Thyroid gland (tissue), 4 donors: Measurements from ENCODE around the gene PTPRR. TPM values are rescaled to one million over a fixed set of nuclear protein-coding genes. Genes with fewer than 3 reads are reported as not detected.

Source experiments
- DNase-seq, 2 donors: peaks; one replicate each; pipeline ENCODE4 v3.0.0-alpha.2; 2019
- H3K27ac ChIP-seq, 3 donors: fragments of 200-600 bp; sonication (generic); 1 replicate in 2 of 3; 2 replicates in 1 of 3; pipeline ENCODE4 v1.5.1; 2016 to 2019; ENCODE audit warnings: mild to moderate bottlenecking in 1 of 3, moderate library complexity in 1 of 3
- H3K27me3 ChIP-seq: fragments of 200-600 bp; sonication (generic); one replicate; pipeline ENCODE4 v1.5.1; 2019
- H3K36me3 ChIP-seq, 2 donors: fragments of 200-600 bp; sonication (generic); one replicate each; pipeline ENCODE4 v1.5.1; 2016 to 2019
- H3K4me1 ChIP-seq, 2 donors: fragments of 200-600 bp; sonication (generic); one replicate each; pipeline ENCODE4 v1.5.1; 2017 to 2019
- H3K4me3 ChIP-seq, 3 donors: fragments of 200-600 bp; sonication (generic); replicated peaks in 1 of 3; 1 replicate in 2 of 3; 2 replicates in 1 of 3; pipeline ENCODE4 v1.5.1; 2016; ENCODE audit warnings: mild to moderate bottlenecking in 1 of 3
- H3K9me3 ChIP-seq: fragments of 200-600 bp; sonication (generic); one replicate; pipeline ENCODE4 v1.5.1; 2017
- CTCF ChIP-seq, 6 experiments: fragments of 200-600 bp in 3 of 6; fragments of 450-650 bp in 3 of 6; sonication (generic) in 3 of 6; IDR thresholded peaks; one replicate each; pipeline ENCODE4 v1.5.1; 2016 to 2019; ENCODE audit warnings: antibody characterized with exemption in 6 of 6, mild to moderate bottlenecking in 2 of 6, inconsistent platforms in 1 of 6, moderate library complexity in 1 of 6
- POLR2A ChIP-seq, 2 donors: fragments of 450-650 bp; IDR thresholded peaks; one replicate each; pipeline ENCODE4 v1.6.1; 2017; ENCODE audit warnings: antibody characterized with exemption in 2 of 2, mild to moderate bottlenecking in 2 of 2, moderate library complexity in 1 of 2
- WGBS, 2 donors: methylation state at CpG; one replicate each; pipeline ENCODE4 v1.1.5; 2017; 5-methylcytosine and 5-hydroxymethylcytosine counted together
- intact Hi-C: fragments of 100-400 bp; cut with DNase I; formaldehyde crosslinking; loops from one replicate; pipeline ENCODE4 v1.15.1; 2023
- total RNA-seq, 4 donors: library from RNA; depleted of rRNA; stranded (reverse); fragments of >200 nt; gene quantifications; one replicate each; pipeline ENCODE4 v1.2.3, GENCODE V29; 2016

PTPRR gene
- total RNA-seq, 4 donors from 2014 or later: 0.39 to 0.94 (median 0.67) TPM; not detected in 1

- Histone ChIP-seq H3K9me3 (no peaks in the 10 kb centered on the region), H3K27me3 (no peaks in the 10 kb centered on the region), H3K36me3 (no peaks in the 10 kb centered on the region), H3K4me3 (no peak overlapping the region), H3K27ac (no peak overlapping the region), H3K4me1 (no peaks in the 10 kb centered on the region)
- 65 to 77% methylated on average over 5 of the region's 5 CpGs for WGBS, 2 donors
- no peak for DNase-seq
- intact Hi-C loops: no loop called here
- TF ChIP-seq CTCF (IDR thresholded peaks at IDR 0.05) (no peak), POLR2A (IDR thresholded peaks at IDR 0.05) (no peak)
These were observed 162.1 kb downstream of the PTPRR start for GRCh38 chr12:70758494-70758845.

DNA sequence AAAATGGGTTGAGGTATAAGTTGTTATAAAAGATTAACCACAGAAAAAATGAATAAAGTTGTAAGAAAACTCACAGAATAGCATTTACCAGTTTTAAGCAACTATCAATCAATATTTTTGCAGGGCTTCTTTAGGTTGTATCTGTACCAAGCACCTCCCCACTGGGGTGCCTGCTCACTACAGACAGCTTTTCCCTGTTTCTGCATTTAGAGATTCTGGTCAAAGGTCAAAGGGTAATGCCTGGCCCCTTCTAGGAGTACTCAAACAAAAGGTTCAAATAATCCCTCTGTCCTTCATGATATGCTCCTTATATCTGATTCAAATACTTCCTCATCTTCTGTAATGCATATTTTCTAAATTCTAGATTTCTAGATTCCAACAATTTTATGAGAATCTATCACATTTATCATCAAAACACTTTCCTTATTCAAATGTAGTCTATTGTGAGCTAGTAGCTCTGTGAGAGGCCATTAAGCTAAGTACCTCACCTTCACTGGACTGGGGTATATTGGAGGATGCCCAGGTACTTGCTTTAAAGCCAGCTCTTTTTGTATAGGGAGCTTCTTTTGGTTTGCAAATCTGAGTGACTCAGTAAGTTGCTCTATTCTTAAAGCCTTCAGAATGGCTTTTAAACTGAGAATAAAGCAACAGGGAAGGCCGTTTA lies 162.6 kb downstream of the PTPRR start:
- intact Hi-C loops: no loop called here
- Histone ChIP-seq H3K4me1 (no peaks in the 10 kb centered on the region), H3K27ac (no peak overlapping the region), H3K9me3 (no peaks in the 10 kb centered on the region), H3K36me3 (no peaks in the 10 kb centered on the region), H3K4me3 (no peak overlapping the region), H3K27me3 (no peaks in the 10 kb centered on the region)
- TF ChIP-seq CTCF (IDR thresholded peaks at IDR 0.05): no peak
- TF ChIP-seq POLR2A (IDR thresholded peaks at IDR 0.05): no peak
- DNase-seq: no peak
- 50 to 69% methylated on average over 1 of the region's 1 CpG for WGBS, 2 donors

- DNase-seq: no peak
- no peaks in the 10 kb centered on the region for H3K9me3 ChIP-seq
- intact Hi-C loops: no loop called here
- no peaks in the 10 kb centered on the region for H3K4me1 ChIP-seq
- 54 to 70% methylated on average over 2 of the region's 2 CpGs for WGBS, 2 donors
- H3K36me3 ChIP-seq: no peaks in the 10 kb centered on the region
- no peak for TF ChIP-seq POLR2A (IDR thresholded peaks at IDR 0.05)
- no peak for TF ChIP-seq CTCF (IDR thresholded peaks at IDR 0.05)
- H3K27ac ChIP-seq: no peak overlapping the region
- H3K27me3 ChIP-seq: no peaks in the 10 kb centered on the region
- no peak overlapping the region for H3K4me3 ChIP-seq
These were observed 163.7 kb downstream of the PTPRR start for GRCh38 chr12:70756791-70757190.

GRCh38 chr12:70756118-70756517 lies 164.4 kb downstream of the PTPRR start:
- 37 to 42% methylated on average over 2 of the region's 2 CpGs for WGBS, 2 donors
- Histone ChIP-seq H3K27ac (no peak overlapping the region), H3K36me3 (no peaks in the 10 kb centered on the region), H3K4me3 (no peak overlapping the region), H3K9me3 (no peaks in the 10 kb centered on the region), H3K4me1 (no peaks in the 10 kb centered on the region), H3K27me3 (no peaks in the 10 kb centered on the region)
- TF ChIP-seq POLR2A (IDR thresholded peaks at IDR 0.05) (no peak), CTCF (IDR thresholded peaks at IDR 0.05) (no peak)
- no peak for DNase-seq
- intact Hi-C loops: no loop called here

DNA sequence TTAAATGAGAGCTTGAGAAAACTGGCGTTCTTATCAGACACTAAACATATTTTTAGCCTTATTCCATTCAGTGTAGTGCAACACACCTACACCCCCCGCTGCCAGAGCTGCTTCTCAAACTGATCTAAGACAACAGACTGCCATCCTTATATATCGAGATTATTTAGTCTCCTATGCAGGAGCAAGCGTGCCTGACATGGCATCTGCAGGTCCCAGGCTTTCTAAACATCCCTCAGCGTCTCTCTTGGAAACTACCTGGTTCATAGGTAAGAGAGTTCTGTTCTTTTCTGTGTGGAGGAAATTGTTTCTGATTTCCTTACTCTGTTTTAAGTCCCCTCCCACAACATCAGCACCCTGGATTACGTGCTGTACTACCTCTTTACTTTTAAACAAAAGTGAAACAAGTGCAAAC lies 166.2 kb downstream of the PTPRR start:
- no peaks in the 10 kb centered on the region for H3K27me3 ChIP-seq
- H3K36me3 ChIP-seq: no peaks in the 10 kb centered on the region
- 64 to 66% methylated on average over 6 of the region's 6 CpGs for WGBS, 2 donors
- H3K27ac ChIP-seq: no peak overlapping the region
- H3K4me1 ChIP-seq: no peaks in the 10 kb centered on the region
- no peak for DNase-seq
- no peaks in the 10 kb centered on the region for H3K9me3 ChIP-seq
- no peak overlapping the region for H3K4me3 ChIP-seq
- TF ChIP-seq CTCF (IDR thresholded peaks at IDR 0.05) (no peak), POLR2A (IDR thresholded peaks at IDR 0.05) (no peak)
- intact Hi-C loops: no loop called here
